AG09319 (cell line): ENCODE measurements around the gene RHBG.

Experiments
- DNase-seq: peaks from one replicate; pipeline ENCODE4 v3.0.0-alpha.2; 2010; ENCODE audit warnings: low read depth; ENCODE audit errors: extremely low read depth
- TF ChIP-seq, protein P1 (sequence below): IDR thresholded peaks from 2 replicates; pipeline ENCODE4 v1.5.1; 2011; ENCODE audit warnings: low read depth, mild to moderate bottlenecking, inconsistent platforms, low read length, moderate library complexity

The RHBG gene

GRCh38 chr1:156410740-156411139, 41.7 kb downstream of the RHBG start:
- TF ChIP-seq, protein P1, sequence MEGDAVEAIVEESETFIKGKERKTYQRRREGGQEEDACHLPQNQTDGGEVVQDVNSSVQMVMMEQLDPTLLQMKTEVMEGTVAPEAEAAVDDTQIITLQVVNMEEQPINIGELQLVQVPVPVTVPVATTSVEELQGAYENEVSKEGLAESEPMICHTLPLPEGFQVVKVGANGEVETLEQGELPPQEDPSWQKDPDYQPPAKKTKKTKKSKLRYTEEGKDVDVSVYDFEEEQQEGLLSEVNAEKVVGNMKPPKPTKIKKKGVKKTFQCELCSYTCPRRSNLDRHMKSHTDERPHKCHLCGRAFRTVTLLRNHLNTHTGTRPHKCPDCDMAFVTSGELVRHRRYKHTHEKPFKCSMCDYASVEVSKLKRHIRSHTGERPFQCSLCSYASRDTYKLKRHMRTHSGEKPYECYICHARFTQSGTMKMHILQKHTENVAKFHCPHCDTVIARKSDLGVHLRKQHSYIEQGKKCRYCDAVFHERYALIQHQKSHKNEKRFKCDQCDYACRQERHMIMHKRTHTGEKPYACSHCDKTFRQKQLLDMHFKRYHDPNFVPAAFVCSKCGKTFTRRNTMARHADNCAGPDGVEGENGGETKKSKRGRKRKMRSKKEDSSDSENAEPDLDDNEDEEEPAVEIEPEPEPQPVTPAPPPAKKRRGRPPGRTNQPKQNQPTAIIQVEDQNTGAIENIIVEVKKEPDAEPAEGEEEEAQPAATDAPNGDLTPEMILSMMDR, result no peak
- no peak for DNase-seq

DNA sequence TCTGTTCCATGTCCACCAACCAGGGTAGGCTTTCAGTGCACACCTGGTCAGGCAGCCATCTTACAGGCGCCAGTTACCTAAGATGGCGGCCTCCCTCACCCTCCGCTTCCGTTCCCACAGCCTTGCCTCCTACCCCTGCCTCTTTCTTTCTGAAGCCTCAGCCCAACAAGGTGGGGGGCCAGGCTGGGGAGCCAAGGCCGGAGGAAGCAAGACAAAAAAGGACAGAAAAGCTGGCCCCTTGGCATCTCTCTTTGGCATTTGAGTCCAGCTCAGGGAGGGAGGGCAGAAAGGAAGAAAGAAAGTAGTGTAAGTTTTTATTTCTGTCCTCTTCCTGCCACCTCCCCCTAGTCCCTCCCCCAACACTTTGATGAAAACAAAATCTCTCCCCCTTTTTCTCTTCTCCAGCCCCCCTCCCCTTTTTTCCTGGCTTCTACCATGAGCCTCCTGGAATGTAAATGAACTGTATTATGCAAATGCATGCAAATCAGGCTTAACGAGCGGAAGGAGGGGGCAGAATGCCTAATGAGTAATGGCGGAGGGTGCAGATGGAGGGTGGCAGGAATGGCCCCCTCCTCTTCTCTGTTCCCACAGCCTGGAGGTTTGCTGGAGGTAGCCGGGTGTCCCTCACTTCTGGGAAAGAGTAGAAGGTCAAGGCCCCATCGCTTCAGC, 43.8 kb downstream of the RHBG start:
- TF ChIP-seq, protein P1, result no peak
- DNase-seq, result no peak

DNA sequence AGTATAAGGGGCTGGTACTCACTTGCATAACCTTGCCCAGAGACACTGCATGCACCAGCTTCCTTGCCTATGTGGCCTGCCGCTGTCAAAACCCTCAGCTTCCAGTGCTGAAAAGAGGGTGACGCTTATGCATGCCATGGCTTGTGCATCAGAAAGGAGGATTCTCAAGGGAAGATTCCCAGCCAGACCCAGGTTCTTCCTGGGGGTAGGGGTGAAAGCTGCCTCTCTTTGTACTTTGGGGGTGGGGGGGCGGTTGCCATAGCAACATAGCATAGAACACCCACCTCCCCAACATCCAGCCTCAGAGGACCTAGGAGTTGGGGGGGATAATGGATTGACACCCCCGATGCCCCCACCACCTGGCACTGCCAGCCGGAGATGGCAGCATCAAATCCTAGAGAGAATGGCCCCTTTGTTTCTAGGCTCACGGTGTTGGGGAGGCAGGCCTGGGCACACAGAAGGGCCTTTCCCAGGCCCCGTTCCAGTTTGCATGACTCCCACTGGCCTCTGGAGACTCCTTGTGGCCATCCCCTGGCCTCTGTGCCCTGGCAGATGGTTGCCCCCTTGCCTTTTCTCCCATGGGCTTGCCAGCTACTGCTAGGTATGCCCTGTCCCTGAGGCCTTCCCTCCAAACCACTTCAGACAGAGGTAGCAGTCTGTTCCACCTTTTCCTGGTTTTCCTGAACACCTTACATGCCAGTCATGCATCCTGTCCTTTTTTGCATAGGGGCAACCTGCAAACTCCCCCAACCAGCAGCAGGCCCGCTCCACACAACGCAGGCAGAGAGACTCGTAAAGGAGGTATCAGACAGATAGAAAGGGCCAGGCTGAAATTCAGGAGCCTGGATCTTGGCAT, 44.6 kb downstream of the RHBG start:
- DNase-seq, result no peak
- TF ChIP-seq, protein P1, result no peak

DNA sequence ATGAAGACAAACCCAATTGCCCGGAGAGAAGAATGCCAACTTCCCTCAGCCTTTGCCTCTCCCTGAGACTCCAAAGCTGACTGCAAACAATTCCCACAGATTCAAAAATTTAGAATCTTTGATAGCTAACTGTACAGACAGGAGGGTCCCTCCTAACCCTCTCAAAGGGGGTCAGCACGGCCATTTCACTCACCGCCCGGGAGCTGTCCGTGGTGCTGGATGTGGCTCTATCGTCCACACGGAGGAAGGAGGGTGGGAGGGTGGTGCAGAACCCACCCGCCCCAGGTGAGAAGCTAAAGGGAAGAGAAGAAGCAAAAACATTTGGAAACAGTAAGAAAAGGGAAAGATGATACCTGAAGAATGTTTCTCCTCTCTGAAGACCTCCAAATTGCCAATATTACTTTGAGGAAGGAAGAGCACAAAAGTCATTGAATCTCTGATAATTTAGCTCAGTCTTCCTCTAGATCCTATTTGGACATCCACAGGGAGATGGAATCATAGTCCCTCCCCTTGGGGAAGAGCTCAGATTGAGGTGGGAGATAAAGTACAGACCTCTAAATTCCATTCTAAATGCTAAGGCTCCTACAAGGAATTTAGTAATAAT, 45.6 kb downstream of the RHBG start:
- no peak for DNase-seq
- TF ChIP-seq, protein P1, result no peak

GRCh38 chr1:156416993-156417392, 48.0 kb downstream of the RHBG start:
- no peak for DNase-seq
- TF ChIP-seq, protein P1, result no peak

- DNase-seq, result no peak
Measured at GRCh38 chr1:156417401-156418020, 48.5 kb downstream of the RHBG start.

More at GRCh38 chr1:156417401-156418020, 48.5 kb downstream of the RHBG start:
- TF ChIP-seq, protein P1, result no peak
